PC-3 (cell line): ENCODE data around the gene GADD45B.
"Not testable (repeated sequence)": the region's sequence is repeated elsewhere in the genome, so short reads cannot be mapped to it uniquely, and the experiment has no call there.

Source experiments
- EZH2 ChIP-seq: fragments of 300-600 bp; sonication (generic); IDR thresholded peaks from one replicate; pipeline ENCODE4 v1.6.1; 2017; ENCODE audit warnings: antibody characterized with exemption, mild to moderate bottlenecking, low read length; ENCODE audit not compliant: unreplicated experiment
- TF ChIP-seq, protein P1 (sequence below): fragments of 300-600 bp; sonication (generic); conservative IDR thresholded peaks from 2 replicates; pipeline ENCODE4 v1.5.1; 2017; ENCODE audit warnings: antibody characterized with exemption, low read depth, mild to moderate bottlenecking, low read length

DNA sequence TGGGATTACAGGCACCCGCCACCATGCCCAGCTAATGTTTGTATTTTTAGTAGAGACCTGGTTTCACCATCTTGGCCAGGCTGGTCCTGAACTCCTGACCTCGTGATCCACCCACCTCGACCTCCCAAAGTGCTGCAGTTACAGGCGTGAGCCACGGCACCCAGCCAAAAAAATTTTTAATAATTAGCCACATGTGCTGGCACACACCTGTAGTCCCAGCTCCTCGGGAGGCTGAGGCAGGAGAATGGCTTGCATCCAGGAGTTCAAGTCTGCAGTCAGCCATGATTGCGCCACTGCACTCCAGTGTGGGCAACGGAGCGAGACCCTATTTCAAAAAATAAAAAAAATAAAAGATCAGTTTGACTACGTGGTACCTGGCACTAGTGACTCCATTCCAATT lies 17.2 kb upstream of the GADD45B start:
- TF ChIP-seq, protein P1, sequence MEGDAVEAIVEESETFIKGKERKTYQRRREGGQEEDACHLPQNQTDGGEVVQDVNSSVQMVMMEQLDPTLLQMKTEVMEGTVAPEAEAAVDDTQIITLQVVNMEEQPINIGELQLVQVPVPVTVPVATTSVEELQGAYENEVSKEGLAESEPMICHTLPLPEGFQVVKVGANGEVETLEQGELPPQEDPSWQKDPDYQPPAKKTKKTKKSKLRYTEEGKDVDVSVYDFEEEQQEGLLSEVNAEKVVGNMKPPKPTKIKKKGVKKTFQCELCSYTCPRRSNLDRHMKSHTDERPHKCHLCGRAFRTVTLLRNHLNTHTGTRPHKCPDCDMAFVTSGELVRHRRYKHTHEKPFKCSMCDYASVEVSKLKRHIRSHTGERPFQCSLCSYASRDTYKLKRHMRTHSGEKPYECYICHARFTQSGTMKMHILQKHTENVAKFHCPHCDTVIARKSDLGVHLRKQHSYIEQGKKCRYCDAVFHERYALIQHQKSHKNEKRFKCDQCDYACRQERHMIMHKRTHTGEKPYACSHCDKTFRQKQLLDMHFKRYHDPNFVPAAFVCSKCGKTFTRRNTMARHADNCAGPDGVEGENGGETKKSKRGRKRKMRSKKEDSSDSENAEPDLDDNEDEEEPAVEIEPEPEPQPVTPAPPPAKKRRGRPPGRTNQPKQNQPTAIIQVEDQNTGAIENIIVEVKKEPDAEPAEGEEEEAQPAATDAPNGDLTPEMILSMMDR: not testable (repeated sequence)
- TF ChIP-seq EZH2: not testable (repeated sequence)
